Chondrocyte (in vitro differentiated cells): ENCODE measurements around the gene SYS1. TPM values are rescaled to one million over a fixed set of nuclear protein-coding genes. Genes with fewer than 3 reads are reported as not detected.
"Not testable (repeated sequence)": the region's sequence is repeated elsewhere in the genome, so short reads cannot be mapped to it uniquely, and the experiment has no call there.

Source experiments
- DNase-seq: peaks from one replicate; pipeline ENCODE4 v3.0.0; 2021; ENCODE audit warnings: mixed read lengths, low spot score
- H3K27ac Mint-ChIP-seq: one replicate; pipeline ENCODE4 v1.8.0; 2021; ENCODE audit warnings: mild to moderate bottlenecking, moderate library complexity, mixed read lengths; ENCODE audit not compliant: unreplicated experiment
- H3K27me3 Mint-ChIP-seq: 2 replicates; pipeline ENCODE4 v1.8.0; 2021; ENCODE audit warnings: low read depth, mixed read lengths
- H3K36me3 Mint-ChIP-seq: 2 replicates; pipeline ENCODE4 v1.8.0; 2021; ENCODE audit warnings: low read depth, mixed read lengths
- H3K4me1 Mint-ChIP-seq: 2 replicates; pipeline ENCODE4 v1.8.0; 2021; ENCODE audit warnings: low read depth, mild to moderate bottlenecking, mixed read lengths
- H3K4me3 Mint-ChIP-seq: one replicate; pipeline ENCODE4 v1.8.0; 2021; ENCODE audit warnings: mild to moderate bottlenecking, moderate library complexity, mixed read lengths; ENCODE audit not compliant: unreplicated experiment
- H3K9me3 Mint-ChIP-seq: 2 replicates; pipeline ENCODE4 v1.8.0; 2021; ENCODE audit warnings: low read depth, mixed read lengths
- total RNA-seq: library from RNA; stranded (reverse); gene quantifications from 3 replicates; pipeline ENCODE4 v1.2.1, GENCODE V29; 2021
- TF ChIP-seq, protein P1 (sequence below): fragments of 200-600 bp; sonication (generic); IDR thresholded peaks from 2 replicates; pipeline ENCODE4 v1.5.0; 2021; ENCODE audit warnings: antibody characterized with exemption, mild to moderate bottlenecking, moderate library complexity

Gene SYS1
- total RNA-seq, 1 donor from 2014 or later = 18.3 TPM

DNA sequence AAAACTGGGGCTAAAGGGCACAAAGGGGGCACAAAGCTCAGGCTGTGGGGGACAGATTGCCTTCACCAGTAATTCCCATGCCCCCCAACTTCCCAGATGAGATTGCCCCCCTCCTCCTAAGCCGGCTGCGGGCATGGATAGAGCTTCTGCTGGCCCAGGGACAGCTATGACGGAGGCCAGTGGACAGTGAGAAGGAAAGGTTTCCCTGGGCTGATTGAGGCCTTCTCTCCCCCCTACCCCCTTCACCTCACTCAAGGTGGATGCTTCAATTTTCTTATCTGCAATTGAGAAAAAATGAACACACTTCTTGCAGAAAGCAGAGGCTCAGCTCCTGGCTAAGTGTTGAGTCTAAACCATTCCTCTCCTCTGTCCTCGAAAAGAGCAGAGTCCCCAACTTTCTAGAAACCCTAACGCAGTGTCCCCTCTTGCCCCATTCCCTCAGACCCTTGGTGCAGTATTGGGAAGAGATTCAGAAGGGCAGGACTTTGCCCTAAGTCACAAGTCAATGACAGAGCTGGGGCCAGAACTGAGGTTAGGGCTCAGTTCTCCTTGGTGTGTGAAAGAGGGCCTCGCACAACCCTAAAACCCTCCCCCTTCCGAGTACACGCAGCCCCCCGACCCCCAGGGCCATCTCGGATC is 15.5 kb upstream of the SYS1 start:
- peaks cover 58% of the 10 kb centered on the region for H3K4me1 Mint-ChIP-seq
- no peaks in the 10 kb centered on the region for H3K27me3 Mint-ChIP-seq
- peak overlapping the region; percentile 79 for H3K4me3 Mint-ChIP-seq
- peak overlapping the region; percentile 83 for H3K27ac Mint-ChIP-seq
- TF ChIP-seq, protein P1, sequence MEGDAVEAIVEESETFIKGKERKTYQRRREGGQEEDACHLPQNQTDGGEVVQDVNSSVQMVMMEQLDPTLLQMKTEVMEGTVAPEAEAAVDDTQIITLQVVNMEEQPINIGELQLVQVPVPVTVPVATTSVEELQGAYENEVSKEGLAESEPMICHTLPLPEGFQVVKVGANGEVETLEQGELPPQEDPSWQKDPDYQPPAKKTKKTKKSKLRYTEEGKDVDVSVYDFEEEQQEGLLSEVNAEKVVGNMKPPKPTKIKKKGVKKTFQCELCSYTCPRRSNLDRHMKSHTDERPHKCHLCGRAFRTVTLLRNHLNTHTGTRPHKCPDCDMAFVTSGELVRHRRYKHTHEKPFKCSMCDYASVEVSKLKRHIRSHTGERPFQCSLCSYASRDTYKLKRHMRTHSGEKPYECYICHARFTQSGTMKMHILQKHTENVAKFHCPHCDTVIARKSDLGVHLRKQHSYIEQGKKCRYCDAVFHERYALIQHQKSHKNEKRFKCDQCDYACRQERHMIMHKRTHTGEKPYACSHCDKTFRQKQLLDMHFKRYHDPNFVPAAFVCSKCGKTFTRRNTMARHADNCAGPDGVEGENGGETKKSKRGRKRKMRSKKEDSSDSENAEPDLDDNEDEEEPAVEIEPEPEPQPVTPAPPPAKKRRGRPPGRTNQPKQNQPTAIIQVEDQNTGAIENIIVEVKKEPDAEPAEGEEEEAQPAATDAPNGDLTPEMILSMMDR = no peak
- no peak for DNase-seq
- H3K36me3 Mint-ChIP-seq = no peaks in the 10 kb centered on the region
- H3K9me3 Mint-ChIP-seq = no peaks in the 10 kb centered on the region

DNA sequence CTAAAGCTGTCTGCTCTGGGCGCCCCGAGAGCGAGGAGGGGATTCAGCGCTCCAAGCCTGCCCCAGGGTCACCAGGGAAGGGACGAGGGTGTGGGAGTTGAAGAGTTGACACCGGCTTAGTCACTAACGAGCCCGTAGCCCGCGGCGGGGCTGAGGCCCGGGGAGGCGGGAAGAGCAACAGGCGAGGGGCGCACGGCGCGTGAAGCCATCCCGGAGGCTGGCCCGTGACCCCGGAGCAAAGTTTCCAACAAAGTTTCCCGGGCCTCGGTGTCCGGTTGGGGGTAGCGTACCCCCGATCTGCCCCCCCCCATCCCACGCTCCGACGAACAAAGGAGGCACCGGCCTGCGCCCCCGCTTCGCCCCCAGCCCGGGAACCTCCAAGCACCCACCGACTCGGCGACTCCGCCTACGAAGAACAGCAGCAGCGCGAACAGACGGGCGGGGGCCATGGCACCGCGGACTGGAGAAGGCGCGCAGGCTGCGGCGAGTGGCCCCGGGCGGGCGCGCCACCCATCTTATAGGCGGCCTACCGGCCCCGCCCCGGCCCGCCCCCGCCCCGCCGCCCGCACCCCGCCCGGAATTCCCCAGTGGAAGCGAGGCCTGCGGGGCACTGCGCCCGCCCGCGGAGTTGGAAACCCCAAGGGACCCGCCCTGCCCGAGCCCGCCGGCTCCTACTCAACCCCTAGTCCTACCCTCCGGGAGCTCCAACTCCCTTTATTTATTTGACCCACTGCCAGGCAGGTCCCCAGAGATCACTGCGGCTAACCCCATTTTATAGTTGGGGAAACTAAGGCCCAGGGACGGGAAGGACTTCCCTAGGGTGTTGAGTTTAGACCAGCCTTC is 14.8 kb upstream of the SYS1 start, which contains the start of gene SDC4:
Gene SDC4 (minus strand): TSS at position 489 of the 843 bp plus-strand sequence. CDS start 40 bp downstream, at position 449.
- Mint-ChIP-seq H3K27me3 (no peaks in the 10 kb centered on the region), H3K36me3 (no peaks in the 10 kb centered on the region), H3K4me1 (peaks cover 51% of the 10 kb centered on the region), H3K9me3 (no peaks in the 10 kb centered on the region), H3K4me3 (peak within 1 kb of the TSS; percentile 79), H3K27ac (peak within 1 kb of the TSS; percentile 83)
- DNase-seq = no peak
- TF ChIP-seq, protein P1 = no peak

DNA sequence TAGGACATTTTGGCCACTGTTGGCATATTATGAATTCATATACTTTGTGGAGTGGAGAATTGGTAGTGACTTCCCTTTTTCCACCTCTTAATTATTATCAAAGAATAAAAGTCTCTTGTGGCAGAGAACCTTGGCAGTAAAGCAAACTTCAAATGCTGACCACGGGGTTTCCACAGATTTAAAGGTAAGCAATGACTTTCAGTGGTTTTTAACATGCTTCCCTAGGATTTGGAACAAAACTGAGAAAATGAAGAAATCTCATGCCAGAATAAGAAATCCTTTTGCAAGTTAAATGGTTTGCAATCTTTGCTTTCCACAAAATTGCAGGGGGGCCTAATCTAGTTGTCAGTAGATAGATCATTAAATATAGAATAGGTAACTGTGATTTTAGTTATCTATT is 12.7 kb upstream of the SYS1 start:
- DNase-seq = no peak
- TF ChIP-seq, protein P1 = no peak
- H3K4me3 Mint-ChIP-seq = no peak overlapping the region
- no peaks in the 10 kb centered on the region for H3K27me3 Mint-ChIP-seq
- peaks cover 44% of the 10 kb centered on the region for H3K4me1 Mint-ChIP-seq
- H3K9me3 Mint-ChIP-seq = no peaks in the 10 kb centered on the region
- no peaks in the 10 kb centered on the region for H3K36me3 Mint-ChIP-seq
- H3K27ac Mint-ChIP-seq = no peak overlapping the region

DNA sequence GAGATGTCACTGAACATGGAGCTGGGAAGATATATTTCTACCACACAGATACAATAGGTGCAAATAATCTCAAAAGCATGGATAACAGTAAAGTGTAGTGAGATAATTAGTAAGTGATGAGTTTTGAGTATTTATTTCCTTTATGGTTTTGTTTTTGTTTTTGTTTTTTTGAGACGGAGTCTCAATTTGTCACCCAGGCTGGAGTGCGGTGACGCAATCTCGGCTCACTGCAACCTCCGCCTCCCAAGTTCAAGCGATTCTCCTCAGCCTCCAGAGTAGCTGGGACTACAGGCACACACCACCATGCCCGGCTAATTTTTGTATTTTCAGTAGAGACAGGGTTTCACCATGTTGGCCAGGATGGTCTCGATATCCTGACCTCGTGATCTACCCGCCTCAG is 12.2 kb upstream of the SYS1 start:
- not testable (repeated sequence) for DNase-seq, H3K9me3 Mint-ChIP-seq, H3K4me3 Mint-ChIP-seq, H3K27me3 Mint-ChIP-seq, H3K36me3 Mint-ChIP-seq, H3K27ac Mint-ChIP-seq
- H3K4me1 Mint-ChIP-seq = peaks cover 43% of the 10 kb centered on the region

DNA sequence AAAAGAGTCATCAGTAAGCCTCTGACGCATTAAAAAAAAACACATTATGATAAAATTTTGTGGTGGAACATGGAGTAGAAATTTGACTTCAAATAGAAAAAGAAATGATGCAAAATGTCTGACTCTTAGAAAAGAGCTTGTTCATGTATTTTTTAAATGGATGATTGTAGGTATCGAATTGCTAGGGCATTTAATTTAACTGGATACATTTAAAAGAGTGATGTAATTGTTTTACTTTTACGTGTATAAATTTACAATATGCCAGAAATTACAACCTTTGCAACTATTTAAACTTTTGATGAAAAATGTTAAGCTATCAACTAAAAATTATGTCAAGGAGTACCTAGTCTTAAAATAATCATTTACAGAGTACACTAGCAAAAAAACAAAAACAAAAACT is 10.2 kb upstream of the SYS1 start:
- H3K4me1 Mint-ChIP-seq = peaks cover 35% of the 10 kb centered on the region
- H3K4me3 Mint-ChIP-seq = no peak overlapping the region
- TF ChIP-seq, protein P1 = no peak
- H3K27ac Mint-ChIP-seq = no peak overlapping the region
- no peaks in the 10 kb centered on the region for H3K27me3 Mint-ChIP-seq
- no peaks in the 10 kb centered on the region for H3K36me3 Mint-ChIP-seq
- DNase-seq = no peak
- no peaks in the 10 kb centered on the region for H3K9me3 Mint-ChIP-seq
